GM18870 (cell line): ENCODE results near the gene AKNAD1.

Source experiments
- ATAC-seq: cut with Tn5 transposase; IDR thresholded peaks from one replicate; pipeline ENCODE4 v1.9.1; 2021; ENCODE audit warnings: moderate library complexity; ENCODE audit not compliant: unreplicated experiment

AKNAD1 gene

DNA sequence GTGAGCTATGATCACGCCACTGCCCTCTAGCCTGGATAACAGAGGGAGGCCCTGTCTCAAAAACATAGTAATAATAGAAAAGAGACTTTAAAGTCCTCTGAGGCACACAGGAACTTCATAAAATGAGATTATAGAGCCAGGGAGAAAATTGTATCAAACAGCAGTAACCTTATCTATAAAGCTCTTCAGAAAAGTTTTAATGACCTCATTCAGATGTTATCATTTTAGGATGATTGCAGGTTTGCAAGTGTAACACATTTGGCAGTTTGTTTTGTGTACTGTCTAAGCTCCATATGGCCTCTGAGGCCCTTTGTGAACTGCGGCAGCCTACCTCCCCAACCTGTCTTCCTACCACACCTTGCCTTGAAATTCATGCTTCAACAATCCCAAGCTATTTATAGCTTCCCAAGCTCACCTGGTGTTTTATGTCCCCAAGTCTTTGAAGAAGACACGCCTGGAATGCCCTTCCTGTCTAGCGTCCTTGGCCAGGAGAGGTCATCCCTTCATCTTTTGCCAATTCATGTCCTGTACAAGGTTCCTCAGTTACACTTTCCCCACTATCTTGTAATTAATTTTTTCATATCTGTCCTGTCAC is 8.5 kb upstream of the AKNAD1 start:
- no peak for ATAC-seq

DNA sequence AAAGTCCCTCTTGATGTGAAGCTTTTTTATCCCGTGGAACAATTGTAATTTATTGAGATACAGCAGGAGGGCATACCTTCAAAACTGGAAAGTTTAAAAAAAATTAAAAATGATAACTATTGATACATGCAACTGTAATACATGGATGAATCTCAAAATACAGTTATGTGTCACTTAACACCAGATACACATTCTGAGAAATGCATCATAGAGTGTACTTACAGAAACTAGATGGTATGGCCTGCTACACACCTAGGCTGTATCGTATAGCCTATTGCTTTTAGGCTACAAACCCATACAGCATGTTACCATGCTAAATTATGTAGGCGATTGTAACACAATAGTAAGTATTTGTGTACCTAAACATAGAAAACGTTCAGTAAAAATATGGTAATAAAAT is 7.1 kb upstream of the AKNAD1 start:
- no peak for ATAC-seq

DNA sequence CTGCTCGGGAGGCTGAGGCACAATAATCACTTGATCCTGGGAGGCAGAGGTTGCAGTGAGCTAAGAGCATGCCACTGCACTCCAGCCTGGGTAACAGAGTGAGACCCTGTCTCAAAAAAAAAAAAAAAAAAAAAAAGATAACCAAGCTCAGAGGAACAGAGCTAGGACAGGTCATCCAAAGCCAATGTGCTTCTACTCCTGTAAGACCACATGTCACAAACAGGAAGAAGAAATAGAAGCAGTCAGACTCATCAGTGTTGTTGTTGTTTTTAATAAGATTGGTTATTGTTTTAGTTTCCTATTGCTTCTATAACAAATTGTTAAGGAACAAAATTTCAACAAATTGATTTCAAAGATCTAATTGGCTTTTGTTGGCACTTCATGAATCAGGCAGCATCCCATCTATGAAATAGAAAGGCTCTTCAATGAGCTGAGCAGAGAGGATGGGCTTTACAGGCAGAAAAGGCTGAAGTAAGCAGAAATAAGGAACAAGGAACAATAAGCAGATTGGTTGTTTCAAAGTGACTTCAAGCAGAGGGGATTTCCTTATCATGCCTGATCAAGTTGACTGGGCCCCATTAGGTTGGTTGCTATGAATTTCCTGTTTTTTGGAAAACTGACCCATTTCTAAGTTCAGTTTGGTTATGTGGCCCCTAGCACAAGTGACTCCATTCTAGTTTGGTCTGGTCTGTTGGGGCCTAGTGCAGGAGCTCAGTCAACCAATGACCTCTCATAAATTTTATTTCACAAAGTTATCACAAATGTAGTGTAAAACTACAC is 6.0 kb upstream of the AKNAD1 start:
- no peak for ATAC-seq

DNA sequence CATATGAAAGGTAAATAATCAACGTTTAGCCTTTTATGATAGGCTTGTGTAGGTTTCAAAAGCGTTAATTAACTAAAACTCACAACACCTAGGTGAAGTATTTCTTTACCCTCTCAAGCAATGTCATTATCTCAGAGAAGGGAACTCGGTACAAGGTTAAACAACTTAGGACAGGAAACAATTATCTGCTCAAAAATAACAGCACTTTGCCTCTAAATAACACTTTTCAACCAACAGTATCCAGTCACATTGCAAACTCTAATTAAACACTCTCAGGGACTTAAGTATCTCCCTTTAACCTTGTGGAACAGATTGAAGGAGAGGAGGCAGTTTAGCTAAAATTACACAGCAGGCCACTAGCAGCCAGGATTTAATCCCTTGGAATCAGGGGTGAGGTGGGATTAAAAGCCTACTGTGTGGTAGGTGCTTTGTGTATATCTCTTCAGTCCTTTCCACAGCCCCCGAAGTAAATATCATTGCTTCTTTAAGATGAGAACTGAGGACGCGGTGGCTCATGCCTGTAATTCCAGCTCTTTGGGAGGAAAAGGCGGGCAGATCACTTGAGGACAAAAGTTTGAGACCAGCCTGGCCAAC is 5.2 kb upstream of the AKNAD1 start:
- ATAC-seq = no peak

DNA sequence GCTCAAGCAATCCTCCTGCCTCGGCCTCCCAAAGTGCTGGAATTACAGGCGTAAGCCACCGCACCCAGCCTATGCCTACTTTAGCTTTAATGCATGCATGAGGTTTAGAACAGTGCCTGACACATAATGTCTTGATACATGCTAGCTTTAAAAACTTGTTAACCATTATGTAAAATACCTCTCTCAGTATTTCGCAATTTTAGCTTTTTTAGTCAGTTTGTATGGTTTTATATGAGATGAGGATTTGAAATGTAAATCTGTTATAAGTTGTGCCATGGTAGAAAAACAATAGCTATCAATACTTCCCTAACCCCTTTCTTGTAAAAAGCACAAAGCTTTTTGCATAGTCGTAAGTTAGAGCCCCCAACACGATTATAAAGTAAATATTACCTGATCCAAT is 4.7 kb upstream of the AKNAD1 start:
- ATAC-seq = no peak

DNA sequence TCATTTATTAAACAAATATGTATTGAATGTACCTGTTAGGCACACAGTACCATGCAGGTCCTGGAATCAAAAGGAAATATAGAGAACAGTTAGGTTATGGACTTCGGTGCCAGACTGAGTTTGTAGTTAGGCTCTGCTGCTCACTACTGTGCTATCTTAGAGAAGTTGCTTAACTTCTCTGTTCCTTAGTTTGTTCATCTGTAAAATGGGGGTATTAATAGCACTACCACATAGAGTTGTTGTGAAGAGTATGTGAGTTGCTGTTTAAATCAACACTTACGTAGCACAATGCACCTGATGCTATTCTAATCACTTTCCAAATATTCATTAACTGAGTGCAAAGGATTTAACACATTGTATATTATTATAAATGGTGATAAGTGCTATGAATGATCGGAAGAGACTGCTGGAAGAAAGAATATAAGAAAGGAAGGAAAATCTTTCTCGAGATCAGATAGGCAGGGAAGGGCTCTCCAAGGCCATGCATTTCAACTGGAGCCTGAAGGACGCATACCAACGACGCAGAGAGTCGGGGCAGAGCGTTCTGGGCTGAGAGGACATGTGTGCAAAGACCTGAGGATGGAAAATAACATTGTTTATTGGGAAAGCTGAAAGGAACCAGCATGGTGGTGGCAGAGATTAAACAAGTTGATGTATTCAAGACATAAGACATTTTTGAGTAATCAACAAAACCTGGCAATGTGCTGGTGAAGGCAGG is 3.5 kb upstream of the AKNAD1 start:
- ATAC-seq = no peak

DNA sequence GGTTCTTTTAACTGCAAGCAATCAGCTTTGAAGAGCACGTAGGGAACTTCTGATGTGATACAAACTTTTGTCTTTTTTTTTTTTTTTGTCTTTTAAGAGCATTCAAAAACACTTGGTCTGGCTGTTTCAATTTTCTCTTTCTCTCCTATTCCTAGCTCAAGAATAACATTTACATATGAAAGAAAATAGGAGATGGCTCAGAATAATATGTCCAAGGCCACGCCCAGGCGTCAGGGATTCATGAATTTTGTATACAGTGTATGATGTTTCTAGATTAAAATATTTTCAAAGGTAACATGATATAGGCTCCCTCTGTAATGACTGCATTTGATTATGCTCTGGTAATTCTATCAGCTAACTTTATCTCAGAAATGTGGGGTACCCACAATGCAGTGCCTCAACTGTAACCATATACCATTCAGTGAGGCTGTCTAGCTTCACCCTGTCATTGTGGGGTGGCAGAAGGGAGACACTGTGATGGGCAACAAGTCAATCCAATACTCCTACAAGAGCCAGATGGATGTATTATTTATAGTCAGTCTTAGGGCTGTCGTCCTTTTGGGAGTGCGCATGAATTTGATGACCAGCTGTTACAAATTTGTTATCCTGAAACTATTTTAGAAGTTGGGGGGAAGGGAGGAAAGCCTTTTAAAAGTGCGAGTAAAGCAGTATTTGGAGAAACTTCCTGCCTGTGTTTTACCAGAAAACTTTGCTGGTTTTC is 1.5 kb upstream of the AKNAD1 start:
- ATAC-seq = no peak

DNA sequence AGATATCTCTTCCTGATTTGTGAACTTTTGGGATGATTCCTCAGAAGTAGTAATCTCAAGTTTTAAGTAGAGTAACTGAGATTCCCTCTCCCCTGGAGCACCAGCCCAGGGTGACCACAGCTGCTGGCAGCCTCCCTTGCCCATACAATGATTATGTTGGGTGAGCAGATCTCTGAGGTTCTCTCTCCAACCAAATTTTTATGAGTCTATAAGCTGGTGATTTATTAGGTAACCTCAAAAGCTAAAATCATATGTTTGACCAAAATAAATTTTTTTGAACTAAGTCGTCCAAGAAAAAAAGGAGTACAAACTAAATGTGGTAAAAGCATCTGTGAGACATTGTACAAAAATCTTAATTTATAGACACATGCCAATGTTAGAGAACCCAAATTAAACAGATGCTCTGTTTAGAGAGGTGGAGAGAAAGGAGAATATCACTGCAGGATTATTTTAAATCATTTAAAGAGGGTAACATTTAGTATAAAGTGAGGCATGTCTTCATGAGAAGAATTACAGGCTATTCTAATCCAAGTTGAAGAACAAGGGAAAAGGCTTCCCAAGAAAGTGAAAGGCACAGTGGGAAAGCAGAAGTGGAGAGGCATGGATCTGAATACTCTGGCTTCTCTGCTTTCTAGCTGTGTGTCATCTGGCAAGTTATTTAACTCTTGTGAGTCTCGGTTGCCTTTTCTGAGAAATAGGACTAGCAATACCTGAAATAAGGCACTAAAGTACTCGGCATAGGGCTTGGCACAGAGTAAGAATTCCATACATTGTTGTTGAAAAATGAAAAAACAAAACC is 2.5 kb downstream of the AKNAD1 start:
- ATAC-seq = no peak

DNA sequence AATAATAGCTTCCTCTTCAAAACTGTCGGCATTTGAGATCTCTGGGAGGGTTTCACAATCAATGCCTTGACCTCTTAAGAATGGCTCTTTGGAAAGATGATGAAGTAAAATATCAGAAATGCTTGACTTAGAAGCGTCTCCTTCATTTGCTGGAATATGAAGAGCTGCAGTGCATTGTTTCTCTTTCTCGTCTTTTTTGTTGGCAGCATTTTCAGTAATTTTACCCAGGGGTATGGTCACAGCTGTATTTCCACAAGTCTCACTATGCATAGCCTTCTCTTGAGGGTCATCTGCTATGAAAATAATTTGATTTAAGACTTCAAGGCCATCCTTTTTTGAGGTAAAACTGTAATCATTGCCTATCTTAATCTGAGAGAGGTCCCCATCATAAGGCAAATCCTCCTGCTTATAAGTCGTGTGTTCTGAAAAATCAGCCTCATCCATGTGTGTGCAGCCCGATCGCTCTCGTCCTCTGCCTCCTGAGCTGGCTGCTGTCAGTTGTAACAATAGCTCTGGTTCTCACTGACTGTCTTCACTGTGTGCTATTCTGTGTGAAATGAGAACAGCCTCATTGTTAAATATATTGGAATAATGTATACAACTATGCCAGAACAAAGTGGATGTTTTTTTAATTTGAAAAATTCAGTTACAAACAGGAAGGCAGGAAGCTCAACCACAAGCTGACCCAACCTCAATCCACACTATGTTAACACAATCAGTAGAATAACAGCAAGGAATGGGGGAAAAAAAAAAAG is 4.5 kb downstream of the AKNAD1 start:
- no peak for ATAC-seq

DNA sequence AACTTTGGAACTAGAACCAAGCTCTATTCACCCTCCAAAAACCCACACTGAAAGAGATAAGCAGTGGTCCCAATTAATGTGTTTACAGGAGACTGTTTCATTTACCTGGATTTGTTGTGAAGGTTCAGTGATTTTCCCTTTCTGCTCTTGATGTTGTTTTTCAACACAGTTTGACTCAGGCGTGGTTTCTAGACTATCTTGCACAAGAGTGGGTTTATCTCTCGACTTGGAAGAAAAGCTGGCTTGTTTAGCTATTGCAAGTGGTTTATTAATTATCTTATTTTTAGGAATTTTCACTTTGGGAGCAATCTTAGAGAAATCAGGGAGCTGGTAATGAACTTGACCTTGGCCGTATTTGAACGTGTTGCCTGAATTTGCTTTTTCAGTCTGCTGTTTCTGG is 5.3 kb downstream of the AKNAD1 start:
- ATAC-seq = no peak

DNA sequence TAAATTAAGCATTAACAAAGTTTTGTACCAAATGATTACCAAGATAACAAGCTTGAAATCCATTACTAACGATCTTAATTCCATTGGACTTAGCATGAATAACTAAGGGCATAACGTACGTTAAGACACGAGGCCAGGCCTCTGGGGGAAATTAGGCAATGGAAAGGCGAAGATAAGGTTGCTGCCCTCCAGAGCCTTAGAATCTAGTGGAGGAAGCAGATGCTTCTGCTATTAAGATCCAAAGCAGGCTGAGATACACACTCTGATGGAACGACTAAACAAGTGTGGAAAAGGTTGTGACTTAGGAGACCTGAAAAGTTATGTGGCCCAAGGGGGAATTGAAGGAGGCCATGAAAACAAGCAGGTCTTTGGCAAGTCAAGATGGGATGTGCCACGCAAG is 6.0 kb downstream of the AKNAD1 start:
- no peak for ATAC-seq

DNA sequence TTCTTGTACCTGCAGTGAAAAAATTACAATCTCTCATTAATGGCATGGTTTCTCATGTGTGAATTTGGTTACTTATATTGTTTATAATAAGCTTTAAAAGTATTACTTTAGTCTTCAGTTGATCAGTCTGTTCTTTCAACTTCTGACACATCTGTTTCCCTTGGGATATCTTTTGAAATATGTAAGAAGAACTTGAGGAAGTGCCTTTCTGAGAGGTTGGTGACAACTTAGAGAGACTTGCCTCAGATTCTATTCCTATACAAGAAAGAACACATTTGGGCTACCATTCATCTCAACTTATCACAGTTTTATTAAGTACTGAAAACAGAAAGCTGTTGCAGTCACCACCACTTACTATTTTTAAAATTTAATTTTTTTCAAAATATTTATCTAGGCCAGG is 8.1 kb downstream of the AKNAD1 start:
- no peak for ATAC-seq

DNA sequence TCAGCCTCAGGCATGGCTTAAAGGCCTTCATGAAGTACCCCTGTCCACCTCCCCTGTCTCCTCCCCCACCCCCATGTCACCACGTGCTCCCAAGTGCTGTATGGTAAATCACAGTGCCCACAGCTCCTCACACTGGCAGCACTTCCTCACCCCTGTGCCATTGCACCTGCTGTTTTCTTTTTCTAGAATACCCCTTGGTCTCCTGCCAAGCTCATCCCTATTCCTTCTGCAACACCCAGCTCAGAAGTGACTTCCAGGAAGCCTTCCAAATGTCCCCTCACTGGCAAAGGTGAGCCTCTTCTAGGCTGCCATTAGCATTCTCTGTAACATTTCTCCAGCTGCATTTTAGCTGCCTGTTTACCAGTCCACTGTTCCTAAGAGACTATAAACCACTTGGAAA is 9.4 kb downstream of the AKNAD1 start:
- ATAC-seq = no peak

DNA sequence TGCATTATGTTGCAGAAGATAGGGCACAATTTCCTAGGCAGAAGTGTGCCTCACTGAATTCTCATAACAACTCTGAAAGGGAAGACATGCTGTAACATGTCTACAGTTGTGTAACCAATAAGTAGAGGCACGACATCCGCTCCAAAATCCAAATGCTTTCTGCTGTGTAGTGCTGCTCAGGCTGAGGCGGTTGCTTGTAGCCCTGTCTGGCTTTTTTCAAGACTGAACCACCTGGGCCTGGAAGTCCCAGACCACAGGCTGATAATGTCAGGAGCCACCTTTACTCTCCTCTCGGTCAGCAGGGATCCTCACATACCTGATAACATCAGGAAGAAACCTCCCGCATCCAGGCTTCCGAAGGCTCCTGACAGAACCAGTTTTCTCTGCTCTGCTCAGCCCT is 10.9 kb downstream of the AKNAD1 start:
- no peak for ATAC-seq

DNA sequence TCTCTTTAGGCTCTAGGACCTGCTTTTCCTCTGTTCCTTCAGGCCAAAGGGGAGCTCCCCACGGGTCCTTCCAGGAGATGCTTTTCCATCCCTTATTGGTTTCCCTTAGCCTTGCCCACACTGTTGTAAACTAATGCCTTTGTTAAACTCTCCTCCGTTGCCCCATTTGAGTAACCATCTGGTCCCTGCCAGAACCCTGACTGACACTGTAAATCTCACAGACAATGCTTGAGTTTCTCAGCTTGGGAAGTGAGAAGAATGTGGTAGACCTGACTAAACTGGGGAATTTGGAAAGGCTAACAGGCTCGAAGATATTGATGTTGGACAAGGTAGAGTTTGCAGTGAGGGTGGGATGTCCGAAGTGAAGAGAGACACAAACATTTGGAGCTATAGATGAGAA is 11.4 kb downstream of the AKNAD1 start:
- no peak for ATAC-seq

DNA sequence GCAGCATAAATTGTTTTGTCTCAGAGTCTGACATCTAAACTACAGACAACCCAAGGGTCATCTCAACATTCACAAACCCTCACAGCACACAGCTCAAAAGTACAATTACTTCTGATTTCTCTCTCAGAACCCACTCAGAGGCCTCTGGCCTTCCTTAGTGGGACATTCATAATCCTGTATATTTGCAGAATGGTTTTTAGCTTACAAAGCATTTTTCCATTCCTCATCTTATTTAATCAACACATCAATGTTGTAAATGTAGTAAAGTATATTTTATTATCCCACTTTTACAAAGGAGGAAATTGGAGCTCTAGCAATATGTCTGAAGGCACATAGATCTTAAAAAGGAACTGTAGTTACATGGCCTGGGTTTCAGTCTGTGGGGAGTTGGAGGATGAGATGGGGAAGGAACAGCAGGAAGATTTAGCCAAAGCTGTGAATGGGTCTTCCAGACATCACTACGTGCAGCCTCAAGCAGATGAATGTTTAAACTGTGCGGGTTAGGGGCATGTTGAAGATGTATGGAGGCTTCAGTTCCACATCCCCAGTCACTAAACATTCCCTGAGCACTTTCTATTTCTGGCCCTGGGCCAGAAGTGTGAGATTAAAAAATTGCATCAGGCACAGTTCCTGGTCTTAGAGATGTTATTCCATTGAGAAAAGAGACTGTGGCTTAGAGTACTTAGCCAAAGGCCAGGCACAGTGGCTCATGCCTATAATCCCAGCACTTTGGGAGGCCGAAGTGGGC is 13.3 kb downstream of the AKNAD1 start:
- no peak for ATAC-seq

DNA sequence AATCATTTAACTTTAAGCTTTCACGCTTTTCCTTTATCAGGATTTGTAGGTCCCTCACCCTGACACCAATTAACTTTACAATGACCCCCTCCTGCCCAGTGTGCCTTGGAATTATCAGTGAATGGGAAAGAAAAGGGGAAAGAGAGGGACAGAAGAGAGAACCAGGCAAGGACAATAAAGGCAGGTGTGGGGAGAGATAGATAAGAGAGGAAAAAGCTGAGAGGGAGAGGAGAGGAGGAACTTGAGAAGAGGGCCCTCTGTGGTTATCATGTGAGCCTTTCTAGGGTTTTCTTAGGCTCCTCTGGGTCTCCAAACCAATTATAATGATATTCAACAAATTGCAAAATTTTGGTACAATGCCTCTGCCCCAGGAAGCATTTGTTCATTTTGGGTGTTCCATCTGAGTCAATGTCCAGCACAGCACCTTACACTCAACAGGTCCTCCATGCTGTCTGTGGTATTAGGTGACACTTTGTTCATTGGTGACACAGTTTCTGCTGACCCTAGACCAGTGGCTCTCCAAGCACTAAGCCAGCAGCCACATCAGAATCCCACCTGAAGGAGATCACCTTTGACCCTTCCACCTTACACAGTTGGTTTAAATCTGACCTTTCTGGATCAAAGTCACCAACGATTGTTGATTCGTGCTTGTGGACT is 14.2 kb downstream of the AKNAD1 start:
- no peak for ATAC-seq

DNA sequence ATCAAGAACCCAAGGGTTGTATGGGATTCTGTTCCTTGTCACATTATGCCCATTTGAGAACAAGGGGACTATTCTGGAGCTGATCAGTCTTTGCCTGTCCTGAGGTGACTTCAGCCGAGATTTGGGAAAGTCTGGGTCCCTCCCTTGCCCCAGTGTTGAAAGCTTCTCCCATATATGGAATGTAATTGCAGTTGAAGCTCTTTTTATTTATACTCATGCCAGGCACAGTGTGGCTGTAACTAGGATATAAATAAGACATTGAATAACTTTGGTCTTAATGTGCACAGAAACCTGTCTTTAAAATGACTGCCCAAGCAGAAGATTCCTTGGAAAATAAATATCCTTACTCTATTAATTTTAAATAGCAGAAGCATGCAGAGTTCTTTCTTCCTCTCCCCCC is 15.2 kb downstream of the AKNAD1 start:
- no peak for ATAC-seq

DNA sequence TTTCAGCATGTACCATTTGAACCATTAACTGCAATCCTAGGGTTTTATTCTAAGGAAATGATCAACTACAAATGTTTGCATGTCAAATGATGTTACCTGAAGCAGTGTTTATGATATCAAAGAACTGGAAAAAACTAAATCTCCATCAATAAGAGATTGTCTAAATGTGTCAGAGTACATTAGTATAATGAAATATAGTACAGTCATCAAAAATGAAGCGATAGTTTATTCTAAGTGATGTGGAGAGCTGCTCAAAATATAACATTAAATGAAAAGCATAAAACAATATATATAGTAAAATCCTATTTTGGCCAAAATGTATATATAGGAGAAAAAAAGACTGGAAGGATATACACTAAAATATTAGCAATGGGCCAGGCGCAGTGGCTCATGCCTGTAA is 24.0 kb downstream of the AKNAD1 start:
- ATAC-seq = no peak
